Measurements from ENCODE around the gene DNAJC7.
A peak's percentile ranks its signal among the peaks of the same experiment; 100 is the strongest.
"Not testable (repeated sequence)": the region's sequence is repeated elsewhere in the genome, so short reads cannot be mapped to it uniquely, and the experiment has no call there.

Gene DNAJC7

GRCh38 chr17:42017866-42018200 is 594 bp upstream of the DNAJC7 start:
- Histone ChIP-seq H3K4me1 (ENCODE audit: control insufficient read depth, insufficient read depth, low read length, poor library complexity, severe bottlenecking) (peaks cover 24% of the 10 kb centered on the region), H3K27me3 (replicated peaks; ENCODE audit: control insufficient read depth, insufficient read depth, low read length, poor library complexity, severe bottlenecking) (no peaks in the 10 kb centered on the region), H3K9me3 (ENCODE audit: control insufficient read depth, low read length) (no peaks in the 10 kb centered on the region), H3K4me3 (ENCODE audit: insufficient read depth, low read depth, low read length, poor library complexity, severe bottlenecking) (peak overlapping the region; percentile 97), H3K27ac (ENCODE audit: insufficient read depth, low read length, poor library complexity, severe bottlenecking) (peak overlapping the region; percentile 91), H3K36me3 (ENCODE audit: control insufficient read depth, insufficient read depth, low read length) (peaks cover 8% of the 10 kb centered on the region)
- DNase-seq: peak in 1 of 3 donors; percentile 2

DNA sequence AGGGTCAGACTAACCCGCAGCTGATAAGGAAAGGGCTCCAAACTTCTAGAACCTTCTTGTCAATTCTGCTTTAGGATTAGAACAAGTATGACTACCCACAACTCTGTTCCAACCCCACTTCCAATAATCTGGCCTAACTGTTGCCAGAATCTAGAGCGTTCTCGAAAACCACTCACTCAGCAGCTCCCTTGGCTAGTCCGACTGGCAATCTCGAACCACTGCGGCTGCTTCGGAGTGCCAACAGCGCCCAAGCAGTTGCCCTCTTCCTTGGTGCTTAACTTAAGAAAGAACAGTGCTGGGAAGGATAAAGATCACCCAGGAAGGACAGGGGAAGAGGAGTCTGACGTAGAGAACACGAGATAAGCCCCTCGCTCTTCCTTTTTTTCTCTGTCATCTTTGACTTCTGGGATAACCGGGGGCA is 818 bp downstream of the DNAJC7 start:
- peaks cover 24% of the 10 kb centered on the region for H3K4me1 ChIP-seq (ENCODE audit: control insufficient read depth, insufficient read depth, low read length, poor library complexity, severe bottlenecking)
- peak overlapping the region; percentile 91 for H3K27ac ChIP-seq (ENCODE audit: insufficient read depth, low read length, poor library complexity, severe bottlenecking)
- peak in 1 of 3 donors; percentile 2 for DNase-seq
- no peaks in the 10 kb centered on the region for H3K36me3 ChIP-seq (ENCODE audit: control insufficient read depth, insufficient read depth, low read length)
- H3K4me3 ChIP-seq (ENCODE audit: insufficient read depth, low read depth, low read length, poor library complexity, severe bottlenecking): peak overlapping the region; percentile 97
- H3K27me3 ChIP-seq (replicated peaks; ENCODE audit: control insufficient read depth, insufficient read depth, low read length, poor library complexity, severe bottlenecking): no peaks in the 10 kb centered on the region
- H3K9me3 ChIP-seq (ENCODE audit: control insufficient read depth, low read length): no peaks in the 10 kb centered on the region

DNA sequence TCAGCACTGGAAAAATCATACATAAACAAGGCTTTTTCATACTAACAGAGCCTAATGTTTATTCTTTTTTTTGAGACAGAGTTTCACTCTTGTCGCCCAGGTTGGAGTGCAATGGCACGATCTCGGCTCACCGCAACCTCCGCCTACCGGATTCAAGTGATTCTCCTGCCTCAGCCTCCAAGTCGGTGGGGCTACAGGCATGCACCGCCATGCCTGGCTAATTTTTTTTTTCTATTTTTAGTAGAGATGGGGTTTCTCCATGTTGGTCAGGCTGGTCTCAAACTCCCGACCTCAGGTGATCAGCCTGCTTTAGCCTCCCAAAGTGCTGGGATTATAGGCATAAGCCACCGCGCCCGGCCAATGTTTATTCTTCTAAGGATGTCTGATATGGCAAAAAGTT is 3.5 kb downstream of the DNAJC7 start:
- H3K36me3 ChIP-seq (ENCODE audit: control insufficient read depth, insufficient read depth, low read length); H3K4me1 ChIP-seq (ENCODE audit: control insufficient read depth, insufficient read depth, low read length, poor library complexity, severe bottlenecking); H3K27ac ChIP-seq (ENCODE audit: insufficient read depth, low read length, poor library complexity, severe bottlenecking); H3K27me3 ChIP-seq (replicated peaks; ENCODE audit: control insufficient read depth, insufficient read depth, low read length, poor library complexity, severe bottlenecking); DNase-seq; H3K4me3 ChIP-seq (ENCODE audit: insufficient read depth, low read depth, low read length, poor library complexity, severe bottlenecking); H3K9me3 ChIP-seq (ENCODE audit: control insufficient read depth, low read length): not testable (repeated sequence)

DNA sequence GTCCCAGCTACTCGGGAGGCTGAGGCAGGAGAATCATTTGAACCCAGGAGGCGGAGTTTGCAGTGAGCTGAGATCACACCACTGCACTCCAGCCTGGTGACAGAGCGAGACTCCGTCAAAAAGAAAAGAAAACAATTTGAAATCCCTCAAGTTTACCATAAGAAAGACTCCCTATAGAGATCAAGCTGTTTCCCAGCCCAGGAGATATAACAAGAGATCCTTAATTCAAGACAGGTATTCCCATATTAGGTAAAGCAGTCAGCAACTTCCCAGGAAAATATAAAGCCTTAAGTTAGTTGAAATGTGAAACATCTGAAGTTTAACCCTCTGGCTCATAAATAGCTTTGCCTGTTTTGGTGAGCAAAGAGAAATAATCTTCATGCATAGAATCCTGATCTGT is 4.9 kb downstream of the DNAJC7 start:
- not testable (repeated sequence) for H3K27ac ChIP-seq (ENCODE audit: insufficient read depth, low read length, poor library complexity, severe bottlenecking)

GRCh38 chr17:42010898-42011516 is 6.2 kb downstream of the DNAJC7 start:
- peaks cover 4% of the 10 kb centered on the region for H3K4me1 ChIP-seq (ENCODE audit: control insufficient read depth, insufficient read depth, low read length, poor library complexity, severe bottlenecking)
- H3K9me3 ChIP-seq (ENCODE audit: control insufficient read depth, low read length): no peaks in the 10 kb centered on the region
- no peak overlapping the region for H3K4me3 ChIP-seq (ENCODE audit: insufficient read depth, low read depth, low read length, poor library complexity, severe bottlenecking)
- peaks cover 8% of the 10 kb centered on the region for H3K36me3 ChIP-seq (ENCODE audit: control insufficient read depth, insufficient read depth, low read length)
- H3K27ac ChIP-seq (ENCODE audit: insufficient read depth, low read length, poor library complexity, severe bottlenecking): no peak overlapping the region
- no peaks in the 10 kb centered on the region for H3K27me3 ChIP-seq (replicated peaks; ENCODE audit: control insufficient read depth, insufficient read depth, low read length, poor library complexity, severe bottlenecking)
- DNase-seq: no peak

More for the DNA sequence above, 4.9 kb downstream of the DNAJC7 start:
- not testable (repeated sequence) for H3K36me3 ChIP-seq (ENCODE audit: control insufficient read depth, insufficient read depth, low read length); H3K27me3 ChIP-seq (replicated peaks; ENCODE audit: control insufficient read depth, insufficient read depth, low read length, poor library complexity, severe bottlenecking); DNase-seq; H3K4me3 ChIP-seq (ENCODE audit: insufficient read depth, low read depth, low read length, poor library complexity, severe bottlenecking); H3K4me1 ChIP-seq (ENCODE audit: control insufficient read depth, insufficient read depth, low read length, poor library complexity, severe bottlenecking); H3K9me3 ChIP-seq (ENCODE audit: control insufficient read depth, low read length)

- H3K27ac ChIP-seq (ENCODE audit: insufficient read depth, low read length, poor library complexity, severe bottlenecking); H3K4me3 ChIP-seq (ENCODE audit: insufficient read depth, low read depth, low read length, poor library complexity, severe bottlenecking); H3K4me1 ChIP-seq (ENCODE audit: control insufficient read depth, insufficient read depth, low read length, poor library complexity, severe bottlenecking); H3K27me3 ChIP-seq (replicated peaks; ENCODE audit: control insufficient read depth, insufficient read depth, low read length, poor library complexity, severe bottlenecking); H3K9me3 ChIP-seq (ENCODE audit: control insufficient read depth, low read length); DNase-seq; H3K36me3 ChIP-seq (ENCODE audit: control insufficient read depth, insufficient read depth, low read length): not testable (repeated sequence)
These were observed 7.0 kb downstream of the DNAJC7 start for GRCh38 chr17:42010266-42010680.

- H3K27ac ChIP-seq (ENCODE audit: insufficient read depth, low read length, poor library complexity, severe bottlenecking): no peak overlapping the region
- H3K9me3 ChIP-seq (ENCODE audit: control insufficient read depth, low read length): no peaks in the 10 kb centered on the region
- no peaks in the 10 kb centered on the region for H3K4me1 ChIP-seq (ENCODE audit: control insufficient read depth, insufficient read depth, low read length, poor library complexity, severe bottlenecking)
- H3K27me3 ChIP-seq (replicated peaks; ENCODE audit: control insufficient read depth, insufficient read depth, low read length, poor library complexity, severe bottlenecking): no peaks in the 10 kb centered on the region
- H3K4me3 ChIP-seq (ENCODE audit: insufficient read depth, low read depth, low read length, poor library complexity, severe bottlenecking): no peak overlapping the region
- H3K36me3 ChIP-seq (ENCODE audit: control insufficient read depth, insufficient read depth, low read length): peaks cover 8% of the 10 kb centered on the region
- DNase-seq: no peak
These were observed 8.1 kb downstream of the DNAJC7 start for GRCh38 chr17:42009170-42009569.

DNA sequence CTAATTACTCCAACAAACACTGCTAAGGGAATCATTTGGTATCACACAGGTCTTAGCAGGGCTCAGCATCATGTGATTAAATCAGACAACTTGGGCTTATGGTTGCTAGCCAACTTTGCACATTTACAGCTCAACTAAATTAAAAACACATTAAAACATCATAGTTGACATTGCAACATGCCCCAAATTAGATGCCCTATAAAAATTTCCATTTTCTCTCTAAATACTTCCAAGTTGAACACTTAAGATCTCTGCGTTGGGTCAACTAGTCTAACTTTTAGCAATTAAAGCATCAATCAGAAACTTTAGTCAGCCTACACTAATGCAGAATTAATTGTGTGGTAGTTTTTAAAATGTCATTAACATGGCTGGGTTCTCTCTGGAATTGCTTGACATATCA is 12.1 kb downstream of the DNAJC7 start:
- no peaks in the 10 kb centered on the region for H3K4me1 ChIP-seq (ENCODE audit: control insufficient read depth, insufficient read depth, low read length, poor library complexity, severe bottlenecking)

DNA sequence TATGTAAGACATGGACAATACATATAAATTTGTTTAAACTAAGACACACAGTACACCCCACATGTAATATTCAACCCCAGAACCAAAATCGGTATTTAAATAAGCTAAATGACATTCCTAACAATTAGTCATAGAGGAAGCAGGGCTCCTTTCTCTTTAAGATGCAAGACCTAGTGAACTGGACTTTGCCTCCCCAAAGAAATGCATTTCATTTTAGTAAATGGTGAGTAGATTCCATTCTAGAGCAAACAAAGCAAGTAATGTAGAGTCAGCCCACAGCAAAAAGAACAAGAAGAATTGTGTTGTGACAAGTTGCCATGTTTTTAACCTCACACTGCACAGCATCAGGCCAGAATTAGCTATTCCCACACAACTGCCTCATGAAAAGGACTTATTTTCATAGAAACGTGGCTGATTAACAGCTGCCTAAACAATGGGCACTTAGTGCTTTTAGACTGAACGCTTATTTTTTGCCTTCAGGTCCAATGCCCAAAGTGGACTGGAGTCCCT is 14.4 kb downstream of the DNAJC7 start:
- Histone ChIP-seq H3K36me3 (ENCODE audit: control insufficient read depth, insufficient read depth, low read length) (peaks cover 25% of the 10 kb centered on the region), H3K9me3 (ENCODE audit: control insufficient read depth, low read length) (no peaks in the 10 kb centered on the region), H3K4me1 (ENCODE audit: control insufficient read depth, insufficient read depth, low read length, poor library complexity, severe bottlenecking) (no peaks in the 10 kb centered on the region), H3K4me3 (ENCODE audit: insufficient read depth, low read depth, low read length, poor library complexity, severe bottlenecking) (no peak overlapping the region), H3K27ac (ENCODE audit: insufficient read depth, low read length, poor library complexity, severe bottlenecking) (no peak overlapping the region), H3K27me3 (replicated peaks; ENCODE audit: control insufficient read depth, insufficient read depth, low read length, poor library complexity, severe bottlenecking) (no peaks in the 10 kb centered on the region)
- DNase-seq: no peak

More for the DNA sequence above, 12.1 kb downstream of the DNAJC7 start:
- Histone ChIP-seq H3K27me3 (replicated peaks; ENCODE audit: control insufficient read depth, insufficient read depth, low read length, poor library complexity, severe bottlenecking) (no peaks in the 10 kb centered on the region), H3K36me3 (ENCODE audit: control insufficient read depth, insufficient read depth, low read length) (peaks cover 18% of the 10 kb centered on the region), H3K9me3 (ENCODE audit: control insufficient read depth, low read length) (no peaks in the 10 kb centered on the region), H3K4me3 (ENCODE audit: insufficient read depth, low read depth, low read length, poor library complexity, severe bottlenecking) (no peak overlapping the region), H3K27ac (ENCODE audit: insufficient read depth, low read length, poor library complexity, severe bottlenecking) (no peak overlapping the region)
- DNase-seq: no peak

- Histone ChIP-seq H3K4me3 (ENCODE audit: insufficient read depth, low read depth, low read length, poor library complexity, severe bottlenecking) (no peak overlapping the region), H3K4me1 (ENCODE audit: control insufficient read depth, insufficient read depth, low read length, poor library complexity, severe bottlenecking) (no peaks in the 10 kb centered on the region), H3K27me3 (replicated peaks; ENCODE audit: control insufficient read depth, insufficient read depth, low read length, poor library complexity, severe bottlenecking) (no peaks in the 10 kb centered on the region), H3K9me3 (ENCODE audit: control insufficient read depth, low read length) (no peaks in the 10 kb centered on the region), H3K36me3 (ENCODE audit: control insufficient read depth, insufficient read depth, low read length) (peaks cover 29% of the 10 kb centered on the region), H3K27ac (ENCODE audit: insufficient read depth, low read length, poor library complexity, severe bottlenecking) (no peak overlapping the region)
- DNase-seq: no peak
These were observed 15.0 kb downstream of the DNAJC7 start for GRCh38 chr17:42002175-42002791.
